SK-N-MC (cell line): Measurements from ENCODE around the gene WDR76.

ENCODE experiments used
- EZH2 ChIP-seq: fragments of 200-600 bp; sonication (generic); IDR thresholded peaks from one replicate; pipeline ENCODE4 v1.6.1; 2017; ENCODE audit warnings: antibody characterized with exemption
- POLR2AphosphoS5 ChIP-seq: IDR thresholded peaks from 2 replicates; pipeline ENCODE4 v1.6.1; 2012; ENCODE audit warnings: mild to moderate bottlenecking, low read depth, low read length, borderline replicate concordance

DNA sequence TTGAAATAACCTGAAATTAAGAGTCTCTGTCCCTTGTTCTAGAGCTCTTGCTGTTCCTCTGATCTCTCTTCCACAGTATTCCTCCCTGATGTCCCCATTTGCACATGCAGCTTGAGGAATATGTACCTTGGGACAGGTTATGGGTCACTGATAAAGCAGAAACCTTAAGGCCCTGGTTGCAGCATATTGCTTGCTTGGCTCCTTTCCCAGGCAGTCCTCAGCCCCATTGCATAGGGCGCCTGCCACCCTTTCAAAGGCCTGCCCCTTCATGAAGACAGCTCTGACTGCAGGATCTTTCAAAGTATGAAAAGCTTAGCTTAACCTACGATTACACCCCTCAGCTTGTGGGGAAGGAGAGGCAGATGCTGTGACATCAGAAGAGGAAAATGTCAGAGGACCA is 51.6 kb downstream of the WDR76 start:
- no peak for TF ChIP-seq EZH2
- TF ChIP-seq POLR2AphosphoS5, result no peak
